Ishikawa (cell line): Measurements from ENCODE around the gene ALDH1A1.

Experiments used
- CEBPB ChIP-seq: IDR thresholded peaks from 2 replicates; pipeline ENCODE4 v1.6.1; 2012
- CREB1 ChIP-seq: IDR thresholded peaks from 2 replicates; pipeline ENCODE4 v1.6.1; 2012; ENCODE audit warnings: low read depth
- EGR1 ChIP-seq: IDR thresholded peaks from 2 replicates; pipeline ENCODE4 v1.6.1; 2012
- EP300 ChIP-seq: IDR thresholded peaks from 2 replicates; pipeline ENCODE4 v1.6.1; 2012; ENCODE audit warnings: borderline replicate concordance
- FOXM1 ChIP-seq: IDR thresholded peaks from 2 replicates; pipeline ENCODE4 v1.6.1; 2012; ENCODE audit warnings: low read depth, borderline replicate concordance
- NFIC ChIP-seq: IDR thresholded peaks from 2 replicates; pipeline ENCODE4 v1.6.1; 2012
- RAD21 ChIP-seq: IDR thresholded peaks from 2 replicates; pipeline ENCODE4 v1.6.1; 2012; ENCODE audit warnings: low read depth
- TAF1 ChIP-seq: IDR thresholded peaks from 2 replicates; pipeline ENCODE4 v1.6.1; 2012; ENCODE audit warnings: low read depth, mild to moderate bottlenecking
- TCF12 ChIP-seq: IDR thresholded peaks from 2 replicates; pipeline ENCODE4 v1.6.1; 2012; ENCODE audit warnings: low read depth
- TEAD4 ChIP-seq: IDR thresholded peaks from 2 replicates; pipeline ENCODE4 v1.6.1; 2012
- YY1 ChIP-seq: IDR thresholded peaks from 2 replicates; pipeline ENCODE4 v1.6.1; 2012; ENCODE audit warnings: low read depth
- ZBTB7A ChIP-seq: IDR thresholded peaks from 2 replicates; pipeline ENCODE4 v1.6.1; 2012; ENCODE audit warnings: low read depth
- TF ChIP-seq, protein P1 (sequence below): IDR thresholded peaks from 2 replicates; pipeline ENCODE4 v1.6.1; 2012
- TF ChIP-seq, protein P2 (sequence below): IDR thresholded peaks from 2 replicates; pipeline ENCODE4 v1.6.1; 2012; ENCODE audit warnings: low read depth, mild to moderate bottlenecking
- TF ChIP-seq, protein P3 (sequence below): IDR thresholded peaks from 2 replicates; pipeline ENCODE4 v1.6.1; 2012

Gene ALDH1A1

DNA sequence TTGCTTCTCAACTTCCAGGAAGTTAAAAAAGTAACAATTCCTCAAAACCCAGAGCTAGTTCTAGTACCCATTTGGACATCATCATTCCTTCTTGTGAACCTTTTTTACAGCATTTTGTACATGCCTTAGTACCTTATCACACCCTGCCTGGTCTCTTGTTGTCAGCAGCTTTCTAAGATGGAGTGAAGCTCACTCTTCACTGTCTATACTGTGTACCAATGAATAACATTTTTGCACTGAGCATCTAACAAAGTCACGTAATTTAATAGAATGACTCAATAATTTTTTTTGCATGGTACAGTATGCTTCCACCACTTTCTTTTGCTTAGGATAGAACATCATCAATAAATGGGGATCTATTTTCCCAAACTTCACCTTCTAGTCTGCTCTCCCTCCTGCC lies 29.8 kb downstream of the ALDH1A1 start:
- TF ChIP-seq CEBPB (no peak), TAF1 (no peak), NFIC (no peak), FOXM1 (no peak), ZBTB7A (no peak), CREB1 (no peak), YY1 (no peak), EGR1 (no peak), TEAD4 (no peak), TCF12 (no peak), RAD21 (no peak), EP300 (no peak)
- TF ChIP-seq, protein P1, sequence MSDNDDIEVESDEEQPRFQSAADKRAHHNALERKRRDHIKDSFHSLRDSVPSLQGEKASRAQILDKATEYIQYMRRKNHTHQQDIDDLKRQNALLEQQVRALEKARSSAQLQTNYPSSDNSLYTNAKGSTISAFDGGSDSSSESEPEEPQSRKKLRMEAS: no peak
- TF ChIP-seq, protein P2, sequence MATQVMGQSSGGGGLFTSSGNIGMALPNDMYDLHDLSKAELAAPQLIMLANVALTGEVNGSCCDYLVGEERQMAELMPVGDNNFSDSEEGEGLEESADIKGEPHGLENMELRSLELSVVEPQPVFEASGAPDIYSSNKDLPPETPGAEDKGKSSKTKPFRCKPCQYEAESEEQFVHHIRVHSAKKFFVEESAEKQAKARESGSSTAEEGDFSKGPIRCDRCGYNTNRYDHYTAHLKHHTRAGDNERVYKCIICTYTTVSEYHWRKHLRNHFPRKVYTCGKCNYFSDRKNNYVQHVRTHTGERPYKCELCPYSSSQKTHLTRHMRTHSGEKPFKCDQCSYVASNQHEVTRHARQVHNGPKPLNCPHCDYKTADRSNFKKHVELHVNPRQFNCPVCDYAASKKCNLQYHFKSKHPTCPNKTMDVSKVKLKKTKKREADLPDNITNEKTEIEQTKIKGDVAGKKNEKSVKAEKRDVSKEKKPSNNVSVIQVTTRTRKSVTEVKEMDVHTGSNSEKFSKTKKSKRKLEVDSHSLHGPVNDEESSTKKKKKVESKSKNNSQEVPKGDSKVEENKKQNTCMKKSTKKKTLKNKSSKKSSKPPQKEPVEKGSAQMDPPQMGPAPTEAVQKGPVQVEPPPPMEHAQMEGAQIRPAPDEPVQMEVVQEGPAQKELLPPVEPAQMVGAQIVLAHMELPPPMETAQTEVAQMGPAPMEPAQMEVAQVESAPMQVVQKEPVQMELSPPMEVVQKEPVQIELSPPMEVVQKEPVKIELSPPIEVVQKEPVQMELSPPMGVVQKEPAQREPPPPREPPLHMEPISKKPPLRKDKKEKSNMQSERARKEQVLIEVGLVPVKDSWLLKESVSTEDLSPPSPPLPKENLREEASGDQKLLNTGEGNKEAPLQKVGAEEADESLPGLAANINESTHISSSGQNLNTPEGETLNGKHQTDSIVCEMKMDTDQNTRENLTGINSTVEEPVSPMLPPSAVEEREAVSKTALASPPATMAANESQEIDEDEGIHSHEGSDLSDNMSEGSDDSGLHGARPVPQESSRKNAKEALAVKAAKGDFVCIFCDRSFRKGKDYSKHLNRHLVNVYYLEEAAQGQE: no peak
- TF ChIP-seq, protein P3, sequence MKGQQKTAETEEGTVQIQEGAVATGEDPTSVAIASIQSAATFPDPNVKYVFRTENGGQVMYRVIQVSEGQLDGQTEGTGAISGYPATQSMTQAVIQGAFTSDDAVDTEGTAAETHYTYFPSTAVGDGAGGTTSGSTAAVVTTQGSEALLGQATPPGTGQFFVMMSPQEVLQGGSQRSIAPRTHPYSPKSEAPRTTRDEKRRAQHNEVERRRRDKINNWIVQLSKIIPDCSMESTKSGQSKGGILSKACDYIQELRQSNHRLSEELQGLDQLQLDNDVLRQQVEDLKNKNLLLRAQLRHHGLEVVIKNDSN: no peak

DNA sequence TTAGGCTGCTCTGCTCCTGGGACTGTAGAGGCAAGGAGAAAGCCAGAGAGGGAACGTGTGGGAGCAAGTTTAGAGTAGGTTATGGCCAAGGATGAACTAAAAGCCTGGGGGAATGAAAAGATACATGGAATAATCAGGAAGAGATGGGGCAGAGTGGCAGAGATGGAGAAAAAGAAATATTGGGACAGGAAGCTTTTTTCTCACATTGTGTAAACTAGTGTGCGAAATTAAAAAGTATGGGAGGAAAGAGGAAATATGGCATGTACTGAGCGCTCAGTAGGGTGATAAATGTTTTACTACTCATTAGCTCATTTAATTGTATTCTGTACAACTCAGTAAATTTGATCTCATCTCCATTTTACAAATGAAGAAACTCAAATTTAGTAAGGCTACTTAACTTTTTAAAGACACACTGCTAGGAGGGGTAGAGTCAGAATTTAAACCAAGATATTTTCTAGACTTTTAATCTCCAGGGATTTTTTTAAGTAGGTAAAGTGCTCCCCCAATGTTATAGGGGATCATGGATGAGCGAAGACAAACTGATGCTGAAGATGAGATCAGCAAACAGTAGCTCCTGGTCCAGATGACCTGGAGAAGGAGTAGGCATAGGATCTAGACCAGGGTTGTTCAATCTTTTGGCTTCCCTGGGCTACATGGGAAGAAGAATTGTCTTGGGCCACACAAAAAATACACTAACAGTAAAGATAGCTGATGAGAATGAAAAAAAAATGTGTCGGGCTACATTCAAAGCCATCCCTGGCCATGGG lies 30.8 kb downstream of the ALDH1A1 start:
- TF ChIP-seq YY1 (no peak), ZBTB7A (no peak), FOXM1 (no peak), CREB1 (no peak), EGR1 (no peak), RAD21 (no peak), NFIC (no peak)
- TF ChIP-seq, protein P2: no peak
- TF ChIP-seq, protein P3: no peak

DNA sequence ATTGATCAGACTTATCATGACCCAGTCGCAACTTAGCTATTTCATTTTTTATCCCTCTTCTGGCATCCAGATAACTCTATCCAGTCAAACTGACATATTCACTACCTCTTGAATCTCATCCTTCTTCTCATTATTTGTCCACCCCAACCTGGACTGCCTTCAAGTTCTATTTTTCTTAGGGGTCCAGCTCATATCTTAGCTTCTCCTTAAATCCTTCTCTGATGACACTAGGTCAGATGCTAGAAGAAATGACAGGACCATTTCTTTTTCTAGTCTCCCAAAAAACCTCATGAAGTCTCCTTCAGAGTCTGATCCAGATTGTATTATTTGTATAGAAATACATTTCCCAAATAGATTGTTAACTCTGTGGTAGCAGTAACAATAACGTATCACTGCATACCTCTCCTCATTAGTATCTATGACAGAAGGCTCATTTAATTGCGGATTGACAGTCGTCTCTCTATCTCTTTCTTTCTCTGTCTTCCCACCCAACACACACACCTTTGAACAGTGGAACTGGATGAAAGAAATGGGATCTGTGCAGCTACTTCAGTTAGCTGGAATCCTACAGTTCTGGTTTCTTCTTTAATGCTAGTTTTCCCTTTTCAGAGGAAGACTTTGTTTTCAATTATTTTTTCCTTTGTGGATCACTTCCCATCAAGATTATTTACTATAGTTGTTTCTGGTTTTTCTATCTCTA lies 33.5 kb downstream of the ALDH1A1 start:
- TF ChIP-seq TEAD4 (no peak), CREB1 (no peak), ZBTB7A (no peak), TCF12 (no peak), TAF1 (no peak), YY1 (no peak), RAD21 (no peak), NFIC (no peak), EGR1 (no peak), FOXM1 (no peak), EP300 (no peak), CEBPB (no peak)
- TF ChIP-seq, protein P1: no peak
- TF ChIP-seq, protein P2: no peak
- TF ChIP-seq, protein P3: no peak
